B cell (primary cell): Measurements from ENCODE around the gene FAM111B. TPM values are rescaled to one million over a fixed set of nuclear protein-coding genes. Genes with fewer than 3 reads are reported as not detected.

Experiments used
- ATAC-seq: fragments of 200-7000 bp; cut with Tn5 transposase; one replicate; pipeline ENCODE4 v1.10.0; 2021; ENCODE audit warnings: low read depth, mild to moderate bottlenecking, moderate number of reproducible peaks, moderate library complexity
- CTCF ChIA-PET: fragments of 350-600 bp; sonication (Branson Sonifier 250); formaldehyde crosslinking; loops from one replicate; lab custom pipeline; 2021; ENCODE audit warnings: antibody characterized with exemption, inconsistent platforms; lab: Charles Lee
- POLR2A ChIA-PET: fragments of 350-600 bp; sonication (Branson Sonifier 250); formaldehyde crosslinking; loops from one replicate; lab custom pipeline; 2021; ENCODE audit warnings: antibody characterized with exemption; lab: Charles Lee
- DNase-seq: peaks from one replicate; pipeline ENCODE4 v3.0.0; 2013
- H2AFZ ChIP-seq: 2 replicates; pipeline ENCODE4 v1.6.1; 2012; ENCODE audit warnings: mild to moderate bottlenecking, low read depth, low read length; ENCODE audit not compliant: insufficient read depth, poor library complexity, severe bottlenecking
- H3K27ac ChIP-seq, 2 donors: 1 replicate in 1 of 2; 2 replicates in 1 of 2; pipeline ENCODE4 v1.5.1; 2012 to 2013; ENCODE audit warnings: low read length in 2 of 2, mild to moderate bottlenecking in 2 of 2, moderate library complexity in 1 of 2
- H3K27me3 ChIP-seq, 4 experiments: fragments of 200-600 bp in 1 of 4; sonication (generic) in 1 of 4; replicated peaks in 1 of 4; 1 replicate in 2 of 4; 2 replicates in 2 of 4; pipeline versions ENCODE4 v1.6.1 to v1.7.0; 2013 to 2016; ENCODE audit warnings: low read length in 3 of 4, mild to moderate bottlenecking in 2 of 4, mixed read lengths in 1 of 4, moderate library complexity in 1 of 4; ENCODE audit not compliant: insufficient read depth in 4 of 4, control insufficient read depth in 3 of 4; ENCODE audit errors: control extremely low read depth in 1 of 4
- H3K36me3 ChIP-seq, 2 experiments: replicated peaks in 1 of 2; 1 replicate in 1 of 2; 2 replicates in 1 of 2; pipeline versions ENCODE4 v1.6.1 to v1.7.1; 2013; ENCODE audit warnings: low read length in 1 of 2; ENCODE audit not compliant: insufficient read depth in 2 of 2, control insufficient read depth in 1 of 2; ENCODE audit errors: control extremely low read depth in 1 of 2, extremely low read depth in 1 of 2
- H3K4me1 ChIP-seq, 2 donors: fragments of 200-600 bp in 1 of 2; sonication (generic) in 1 of 2; 1 replicate in 1 of 2; 2 replicates in 1 of 2; pipeline versions ENCODE4 v1.5.1 to v1.6.1; 2013 to 2017; ENCODE audit warnings: low read length in 2 of 2; ENCODE audit not compliant: control insufficient read depth in 2 of 2, insufficient read depth in 2 of 2
- H3K4me2 ChIP-seq: replicated peaks from 2 replicates; pipeline ENCODE3; 2012; ENCODE audit warnings: mild to moderate bottlenecking, low read depth, low read length; ENCODE audit not compliant: poor library complexity, severe bottlenecking
- H3K4me3 ChIP-seq, 5 experiments: fragments of 200-600 bp in 1 of 5; sonication (generic) in 1 of 5; 1 replicate in 3 of 5; 2 replicates in 2 of 5; pipeline versions ENCODE4 v1.5.1 to v1.7.0; 2011 to 2016; ENCODE audit warnings: low read length in 4 of 5, mild to moderate bottlenecking in 4 of 5, low read depth in 2 of 5, control low read depth in 1 of 5, moderate library complexity in 1 of 5; ENCODE audit not compliant: insufficient read depth in 1 of 5; ENCODE audit errors: control extremely low read depth in 1 of 5, extremely low read depth in 1 of 5
- H3K79me2 ChIP-seq: fragments of 200-600 bp; sonication (generic); one replicate; pipeline ENCODE4 v1.6.0; 2016; ENCODE audit warnings: low read length; ENCODE audit not compliant: control insufficient read depth, insufficient read depth
- H3K9ac ChIP-seq: fragments of 200-600 bp; sonication (generic); 2 replicates; pipeline ENCODE4 v1.6.1; 2017; ENCODE audit warnings: mild to moderate bottlenecking, low read length, moderate library complexity
- H3K9me3 ChIP-seq, 3 donors: one replicate each; pipeline versions ENCODE4 v1.6.1 to v1.7.1; 2013; ENCODE audit warnings: low read length in 2 of 3; ENCODE audit not compliant: control insufficient read depth in 2 of 3, insufficient read depth in 1 of 3; ENCODE audit errors: control extremely low read depth in 1 of 3
- H4K20me1 ChIP-seq: 2 replicates; pipeline ENCODE4 v1.6.0; 2012; ENCODE audit warnings: mild to moderate bottlenecking, low read length; ENCODE audit not compliant: insufficient read depth, control insufficient read depth, poor library complexity, severe bottlenecking
- H3K27ac Mint-ChIP-seq: one replicate; pipeline ENCODE4 v1.8.0; 2021; ENCODE audit warnings: mixed read lengths
- H3K27me3 Mint-ChIP-seq: one replicate; pipeline ENCODE4 v1.8.0; 2021; ENCODE audit warnings: mixed read lengths
- H3K4me1 Mint-ChIP-seq: one replicate; pipeline ENCODE4 v1.8.0; 2021; ENCODE audit warnings: mixed read lengths
- H3K4me3 Mint-ChIP-seq: one replicate; pipeline ENCODE4 v1.8.0; 2021; ENCODE audit warnings: mixed read lengths
- H3K9me3 Mint-ChIP-seq: one replicate; pipeline ENCODE4 v1.8.0; 2022; ENCODE audit warnings: mixed read lengths; ENCODE audit not compliant: insufficient read depth
- EZH2 ChIP-seq: IDR thresholded peaks from 2 replicates; pipeline ENCODE4 v1.6.1; 2012; ENCODE audit warnings: borderline replicate concordance, low read depth, mild to moderate bottlenecking, moderate library complexity, low read length; ENCODE audit not compliant: insufficient read depth, poor library complexity, severe bottlenecking
- WGBS: methylation state at CpG from one replicate; pipeline ENCODE4 v1.1.5; 2013; ENCODE audit warnings: missing lambda C conversion rate; ENCODE audit not compliant: insufficient coverage; 5-methylcytosine and 5-hydroxymethylcytosine counted together
- intact Hi-C: fragments of 100-400 bp; cut with micrococcal nuclease; formaldehyde crosslinking; loops from one replicate; pipeline ENCODE4 v1.10.0; 2022
- polyA minus RNA-seq: library from RNA; depleted of rRNA, polyadenylated mRNA; stranded (reverse); fragments of >200 nt; gene quantifications from 2 replicates; pipeline ENCODE4 v1.2.3, GENCODE V29; 2012
- polyA plus RNA-seq: library from polyadenylated mRNA; depleted of rRNA; stranded (reverse); fragments of >200 nt; gene quantifications from 2 replicates; pipeline ENCODE4 v1.2.3, GENCODE V29; 2012
- total RNA-seq, 2 donors: library from RNA; stranded (reverse); fragments of 120-200 nt in 1 of 2; gene quantifications; 1 replicate in 1 of 2; 2 replicates in 1 of 2; pipeline versions ENCODE4 v1.2.3 to v1.2.4, GENCODE V29; 2013 to 2022
- TF ChIP-seq, protein P1 (sequence below): fragments of 200-600 bp; IDR thresholded peaks from one replicate; pipeline ENCODE4 v1.8.0; 2022; ENCODE audit warnings: antibody characterized with exemption, mild to moderate bottlenecking

Gene FAM111B, protein sequence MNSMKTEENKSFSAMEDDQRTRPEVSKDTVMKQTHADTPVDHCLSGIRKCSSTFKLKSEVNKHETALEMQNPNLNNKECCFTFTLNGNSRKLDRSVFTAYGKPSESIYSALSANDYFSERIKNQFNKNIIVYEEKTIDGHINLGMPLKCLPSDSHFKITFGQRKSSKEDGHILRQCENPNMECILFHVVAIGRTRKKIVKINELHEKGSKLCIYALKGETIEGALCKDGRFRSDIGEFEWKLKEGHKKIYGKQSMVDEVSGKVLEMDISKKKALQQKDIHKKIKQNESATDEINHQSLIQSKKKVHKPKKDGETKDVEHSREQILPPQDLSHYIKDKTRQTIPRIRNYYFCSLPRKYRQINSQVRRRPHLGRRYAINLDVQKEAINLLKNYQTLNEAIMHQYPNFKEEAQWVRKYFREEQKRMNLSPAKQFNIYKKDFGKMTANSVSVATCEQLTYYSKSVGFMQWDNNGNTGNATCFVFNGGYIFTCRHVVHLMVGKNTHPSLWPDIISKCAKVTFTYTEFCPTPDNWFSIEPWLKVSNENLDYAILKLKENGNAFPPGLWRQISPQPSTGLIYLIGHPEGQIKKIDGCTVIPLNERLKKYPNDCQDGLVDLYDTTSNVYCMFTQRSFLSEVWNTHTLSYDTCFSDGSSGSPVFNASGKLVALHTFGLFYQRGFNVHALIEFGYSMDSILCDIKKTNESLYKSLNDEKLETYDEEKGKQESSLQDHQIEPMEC
- total RNA-seq: 148 and 155 TPM in 2 replicates
- 22.9 TPM for total RNA-seq (2013)
- polyA plus RNA-seq: 2.5 and 3.6 TPM in 2 replicates
- polyA minus RNA-seq: 5.2 and 5.7 TPM in 2 replicates

DNA sequence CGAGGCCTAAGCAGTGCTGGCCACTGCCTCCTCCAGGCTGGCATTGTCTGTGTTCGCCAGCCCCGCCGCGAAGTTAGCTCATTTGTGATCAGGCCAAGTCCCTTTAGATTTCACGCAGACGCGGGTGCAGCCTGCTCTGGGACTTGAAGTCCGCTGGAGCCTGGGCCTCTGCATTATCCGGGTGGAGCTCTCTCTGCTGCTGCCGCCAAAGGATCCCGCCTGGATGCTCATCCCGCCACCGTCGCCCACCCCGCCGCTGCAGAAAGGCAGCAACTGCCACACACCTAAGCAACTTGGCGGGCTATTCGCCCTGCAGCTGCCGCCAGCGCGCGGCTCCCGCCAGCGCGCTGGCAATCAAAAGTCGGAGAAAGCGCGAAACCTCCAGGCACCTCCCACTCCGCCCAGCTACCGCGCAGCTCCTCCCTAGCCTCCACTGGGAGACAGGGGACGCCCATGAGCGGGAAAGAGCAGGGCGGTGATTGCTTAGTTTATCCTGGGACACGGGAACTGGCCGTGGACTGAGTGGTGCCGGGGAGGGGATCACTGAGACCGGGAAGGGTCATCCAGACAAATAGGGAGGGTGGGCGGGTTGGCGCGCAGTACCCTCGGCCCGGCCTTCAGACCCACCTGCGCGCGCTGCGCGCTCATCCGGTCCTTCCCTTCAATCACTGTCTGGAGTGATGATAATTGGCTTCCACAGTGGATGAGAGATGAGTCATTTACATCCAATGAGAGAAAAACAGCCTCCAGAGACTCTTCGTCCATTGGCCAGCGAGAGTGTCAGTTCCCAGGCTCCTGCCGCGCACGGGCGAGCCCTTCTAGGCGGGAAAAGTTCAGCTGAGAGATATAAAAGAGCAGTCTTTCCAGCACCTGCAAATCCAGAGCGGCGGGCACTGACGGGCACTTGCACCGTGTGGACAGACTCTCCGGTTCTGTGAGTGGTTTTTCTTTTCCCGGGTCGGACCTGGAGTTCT lies at the start of gene FAM111B:
Gene FAM111B, plus strand, starts transcription at position 875 of the 974 bp plus-strand sequence. CDS start 2,389 bp downstream, outside the sequence.
- H3K4me1 ChIP-seq: peaks cover 64 to 72% of the 10 kb centered on the region in 2 donors
- CTCF ChIA-PET: interaction anchor here (0.8 to 9.4 kb wide), 15 partner anchors 9 to 179 kb away, joined by 3 to 79 read pairs (median 3); partner anchors contain the start of gene FAM111A
- H3K9me3 ChIP-seq: no peaks in the 10 kb centered on the region
- peak within 1 kb of the TSS; percentile 77 for H3K9ac ChIP-seq
- no peaks in the 10 kb centered on the region for H3K27me3 Mint-ChIP-seq
- DNase-seq (peak; percentile 73), ATAC-seq (peak; percentile 48)
- H2AFZ ChIP-seq: peak within 1 kb of the TSS; percentile 75
- H3K27ac ChIP-seq: peak within 1 kb of the TSS; percentile 25 to 59
- no peaks in the 10 kb centered on the region for H3K9me3 Mint-ChIP-seq
- 3% methylated on average over 59 of the region's 64 CpGs for WGBS
- peak within 1 kb of the TSS; percentile 47 to 79 (median 61) for H3K4me3 ChIP-seq
- no peak for TF ChIP-seq EZH2
- TF ChIP-seq, protein P1, sequence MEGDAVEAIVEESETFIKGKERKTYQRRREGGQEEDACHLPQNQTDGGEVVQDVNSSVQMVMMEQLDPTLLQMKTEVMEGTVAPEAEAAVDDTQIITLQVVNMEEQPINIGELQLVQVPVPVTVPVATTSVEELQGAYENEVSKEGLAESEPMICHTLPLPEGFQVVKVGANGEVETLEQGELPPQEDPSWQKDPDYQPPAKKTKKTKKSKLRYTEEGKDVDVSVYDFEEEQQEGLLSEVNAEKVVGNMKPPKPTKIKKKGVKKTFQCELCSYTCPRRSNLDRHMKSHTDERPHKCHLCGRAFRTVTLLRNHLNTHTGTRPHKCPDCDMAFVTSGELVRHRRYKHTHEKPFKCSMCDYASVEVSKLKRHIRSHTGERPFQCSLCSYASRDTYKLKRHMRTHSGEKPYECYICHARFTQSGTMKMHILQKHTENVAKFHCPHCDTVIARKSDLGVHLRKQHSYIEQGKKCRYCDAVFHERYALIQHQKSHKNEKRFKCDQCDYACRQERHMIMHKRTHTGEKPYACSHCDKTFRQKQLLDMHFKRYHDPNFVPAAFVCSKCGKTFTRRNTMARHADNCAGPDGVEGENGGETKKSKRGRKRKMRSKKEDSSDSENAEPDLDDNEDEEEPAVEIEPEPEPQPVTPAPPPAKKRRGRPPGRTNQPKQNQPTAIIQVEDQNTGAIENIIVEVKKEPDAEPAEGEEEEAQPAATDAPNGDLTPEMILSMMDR: no peak
- H3K27ac Mint-ChIP-seq: peak within 1 kb of the TSS; percentile 93
- H4K20me1 ChIP-seq: no peaks in the 10 kb centered on the region
- H3K36me3 ChIP-seq: no peaks in the 10 kb centered on the region
- intact Hi-C loops: loop anchor here (1.0 kb wide), 1 partner anchor 9 kb away; no protein-coding TSS in a partner anchor
- no peaks in the 10 kb centered on the region for H3K79me2 ChIP-seq
- no peaks in the 10 kb centered on the region for H3K27me3 ChIP-seq
- H3K4me2 ChIP-seq: peak within 1 kb of the TSS; percentile 86
- peak within 1 kb of the TSS; percentile 94 for H3K4me3 Mint-ChIP-seq
- POLR2A ChIA-PET: interaction anchor here (0.6 to 3.1 kb wide), 10 partner anchors 9 to 529 kb away, joined by 3 to 15 read pairs (median 7); no protein-coding TSS in a partner anchor
- H3K4me1 Mint-ChIP-seq: peaks cover 83% of the 10 kb centered on the region
